GM18870 (cell line): ENCODE measurements around the gene TSPEAR.
"Not testable (repeated sequence)": the region's sequence is repeated elsewhere in the genome, so short reads cannot be mapped to it uniquely, and the experiment has no call there.

Experiments
- ATAC-seq: cut with Tn5 transposase; IDR thresholded peaks from one replicate; pipeline ENCODE4 v1.9.1; 2021; ENCODE audit warnings: moderate library complexity; ENCODE audit not compliant: unreplicated experiment

TSPEAR gene

GRCh38 chr21:44686843-44687561, 24.4 kb downstream of the TSPEAR start:
- ATAC-seq: no peak

GRCh38 chr21:44686000-44686781, 25.2 kb downstream of the TSPEAR start:
- no peak for ATAC-seq

DNA sequence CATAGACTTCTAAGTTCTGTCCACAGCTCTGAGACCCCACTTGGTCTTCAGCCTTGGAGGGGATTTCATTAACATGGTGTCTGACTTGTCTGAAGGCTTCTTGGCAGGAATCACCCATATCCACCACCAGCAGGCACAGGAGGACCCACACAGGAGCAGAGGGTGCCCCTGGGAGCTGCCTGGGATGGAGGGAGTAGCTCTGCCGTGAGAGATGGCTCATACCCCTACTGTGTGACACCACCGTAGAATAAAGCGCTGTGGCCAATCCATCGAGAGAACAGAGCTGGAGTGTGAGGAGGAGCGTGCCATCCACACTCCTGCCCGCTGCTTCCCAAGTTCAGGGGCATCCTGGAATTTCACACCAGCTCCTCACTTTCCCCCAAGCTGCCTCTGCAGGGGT, 26.3 kb downstream of the TSPEAR start:
- ATAC-seq: not testable (repeated sequence)

DNA sequence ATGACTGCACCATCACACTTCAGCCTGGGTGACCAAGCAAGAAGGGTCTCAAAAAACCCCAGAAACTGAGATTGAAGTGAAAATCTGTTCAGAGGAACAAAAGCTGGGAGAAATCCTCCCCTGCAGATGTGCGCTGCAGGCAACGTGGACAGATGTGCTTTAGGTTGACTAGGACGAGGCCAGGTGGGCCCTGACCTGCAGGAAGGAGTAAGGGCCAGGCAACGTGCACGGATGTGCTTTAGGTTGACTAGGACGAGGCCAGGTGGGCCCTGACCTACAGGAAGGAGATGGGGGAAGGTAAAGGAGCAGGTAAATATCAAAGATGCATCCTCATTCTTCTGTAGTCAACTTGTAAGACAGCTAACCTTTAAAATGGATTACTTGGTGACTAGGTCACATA, 26.9 kb downstream of the TSPEAR start:
- ATAC-seq: no peak

DNA sequence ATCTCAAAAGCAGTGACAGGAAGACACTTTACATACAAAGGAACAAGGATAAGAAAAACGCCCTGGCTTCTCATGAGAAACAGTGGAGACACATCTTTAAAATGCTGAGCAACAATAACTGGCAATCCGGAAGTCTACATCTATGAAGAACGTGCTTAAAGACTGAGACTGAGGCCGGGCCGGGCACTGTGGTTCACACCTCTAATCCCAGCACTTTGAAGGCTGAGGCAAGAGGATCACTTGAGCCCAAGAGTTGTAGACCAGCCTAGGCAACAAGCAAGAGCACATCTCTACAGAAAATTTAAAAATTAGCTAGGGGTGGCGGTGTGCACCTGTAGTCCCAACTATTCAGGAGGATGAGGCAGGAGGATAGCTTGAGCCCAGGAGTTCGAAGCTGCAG, 27.3 kb downstream of the TSPEAR start:
- no peak for ATAC-seq

GRCh38 chr21:44682580-44683151, 28.7 kb downstream of the TSPEAR start:
- ATAC-seq: no peak

- ATAC-seq: no peak
Observed at GRCh38 chr21:44681861-44682579, 29.4 kb downstream of the TSPEAR start, which contains the start of gene KRTAP12-1. Gene KRTAP12-1 (minus strand): TSS chr21:44682163. CDS start chr21:44682123, 40 bp downstream.

- no peak for ATAC-seq
Observed at GRCh38 chr21:44681152-44681551, 30.2 kb downstream of the TSPEAR start.

- no peak for ATAC-seq
Observed at GRCh38 chr21:44677881-44678280, 33.5 kb downstream of the TSPEAR start.

DNA sequence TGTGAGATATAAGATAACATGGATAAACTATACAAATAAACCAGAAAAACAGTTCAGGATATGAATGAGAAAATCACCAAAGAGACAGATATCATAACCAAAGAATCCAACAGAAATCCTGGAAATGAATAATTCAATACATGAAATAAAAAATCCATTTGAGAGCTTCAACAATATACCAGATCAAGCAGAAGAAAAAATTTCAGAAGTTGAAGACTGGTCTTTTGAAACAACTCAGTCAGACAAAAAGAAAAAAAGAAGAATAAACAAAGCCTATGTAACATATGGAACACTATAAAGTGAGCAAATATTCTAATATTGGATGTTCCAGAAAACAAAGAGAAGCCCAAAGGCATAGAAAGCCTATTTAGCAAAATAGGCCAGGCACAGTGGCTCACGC, 39.5 kb downstream of the TSPEAR start:
- no peak for ATAC-seq

GRCh38 chr21:44670642-44671432, 40.5 kb downstream of the TSPEAR start:
- ATAC-seq: no peak

DNA sequence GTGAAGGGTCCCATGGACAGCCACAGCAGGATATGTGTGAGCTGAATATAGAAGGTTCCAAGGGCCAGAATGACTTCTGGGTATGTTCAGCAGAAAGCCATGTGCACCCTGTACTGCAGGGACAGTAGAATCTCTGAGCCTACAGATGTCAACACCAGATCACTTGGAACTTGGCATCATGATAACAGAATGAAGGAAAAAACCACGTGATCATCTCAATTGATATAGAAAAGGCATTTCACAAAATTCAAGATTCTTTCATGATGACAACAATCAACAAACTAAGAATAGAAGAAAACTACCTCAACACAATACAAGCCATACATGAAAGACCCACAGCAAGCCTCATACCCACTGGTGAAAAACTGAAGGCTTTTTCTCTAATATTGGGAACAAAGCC, 43.8 kb downstream of the TSPEAR start:
- ATAC-seq: no peak

- no peak for ATAC-seq
Observed at GRCh38 chr21:44666401-44667320, 44.7 kb downstream of the TSPEAR start, which contains the start of gene KRTAP12-2. Gene KRTAP12-2 (minus strand): TSS chr21:44666927. CDS start chr21:44666886, 41 bp downstream.

- no peak for ATAC-seq
Observed at GRCh38 chr21:44664691-44665090, 46.7 kb downstream of the TSPEAR start.

GRCh38 chr21:44661567-44661966, 49.8 kb downstream of the TSPEAR start:
- not testable (repeated sequence) for ATAC-seq

GRCh38 chr21:44658913-44659595, 52.3 kb downstream of the TSPEAR start:
- no peak for ATAC-seq

DNA sequence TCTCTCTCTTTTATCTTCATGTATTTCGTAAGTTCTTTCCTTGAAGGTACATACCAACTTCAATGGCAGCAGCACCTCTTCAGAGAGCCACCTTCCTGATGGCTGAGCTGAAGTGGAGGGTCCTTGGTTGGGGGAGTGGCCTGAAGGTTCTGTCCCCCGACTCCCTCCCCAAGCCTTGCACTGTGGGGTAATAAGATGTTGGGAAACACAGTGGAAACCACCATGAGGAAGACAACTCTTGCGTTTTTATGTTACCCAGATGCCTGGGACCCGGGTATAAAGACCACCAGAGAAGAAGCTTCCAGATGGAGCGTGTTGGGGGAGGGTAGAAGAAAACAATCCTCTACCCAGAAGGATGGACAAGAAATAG, 52.8 kb downstream of the TSPEAR start:
- no peak for ATAC-seq

- no peak for ATAC-seq
Observed at GRCh38 chr21:44657635-44658540, 53.5 kb downstream of the TSPEAR start, which contains the start of gene KRTAP12-3. Gene KRTAP12-3 (plus strand): TSS chr21:44657932. CDS start chr21:44657980, 48 bp downstream.
